GM21381 (cell line): ENCODE results near the gene IBA57.

Experiments used
- ATAC-seq: cut with Tn5 transposase; IDR thresholded peaks from one replicate; pipeline ENCODE4 v1.9.1; 2021; ENCODE audit warnings: mild to moderate bottlenecking, moderate library complexity; ENCODE audit not compliant: unreplicated experiment

The IBA57 gene

GRCh38 chr1:228155596-228156514 lies 9.7 kb upstream of the IBA57 start:
- ATAC-seq, result no peak

GRCh38 chr1:228156515-228156881 lies 9.1 kb upstream of the IBA57 start:
- ATAC-seq, result no peak

GRCh38 chr1:228156941-228157728 lies 8.5 kb upstream of the IBA57 start:
- no peak for ATAC-seq

- ATAC-seq, result no peak
Observed at GRCh38 chr1:228157729-228158126, 7.9 kb upstream of the IBA57 start.

GRCh38 chr1:228158151-228159007 lies 7.2 kb upstream of the IBA57 start:
- no peak for ATAC-seq

GRCh38 chr1:228159008-228159665 lies 6.5 kb upstream of the IBA57 start:
- ATAC-seq, result no peak

- no peak for ATAC-seq
Observed at GRCh38 chr1:228160201-228160761, 5.3 kb upstream of the IBA57 start.

- no peak for ATAC-seq
Observed at GRCh38 chr1:228161362-228161761, 4.2 kb upstream of the IBA57 start.

- ATAC-seq, result no peak
Observed at GRCh38 chr1:228161866-228162265, 3.7 kb upstream of the IBA57 start.

GRCh38 chr1:228162286-228163006 lies 3.2 kb upstream of the IBA57 start:
- no peak for ATAC-seq

- no peak for ATAC-seq
Observed at GRCh38 chr1:228163007-228163753, 2.4 kb upstream of the IBA57 start.

GRCh38 chr1:228163776-228164519 lies 1.7 kb upstream of the IBA57 start:
- no peak for ATAC-seq

- no peak for ATAC-seq
Observed at GRCh38 chr1:228164561-228165371, 838 bp upstream of the IBA57 start.

- ATAC-seq, result peak; percentile 18
Observed at GRCh38 chr1:228166170-228166936, 749 bp downstream of the IBA57 start.

- no peak for ATAC-seq
Observed at GRCh38 chr1:228168563-228169270, 3.1 kb downstream of the IBA57 start.

GRCh38 chr1:228169345-228169744 lies 3.7 kb downstream of the IBA57 start:
- no peak for ATAC-seq
